Loucy (cell line): ENCODE data around the gene FGGY.

Experiments used
- CTCF ChIP-seq: fragments of 200-600 bp; sonication (generic); conservative IDR thresholded peaks from 2 replicates; pipeline ENCODE4 v1.5.1; 2014; ENCODE audit warnings: mild to moderate bottlenecking, antibody characterized with exemption, low read length
- EZH2phosphoT487 ChIP-seq: fragments of 200-600 bp; IDR thresholded peaks from 2 replicates; pipeline ENCODE4 v1.6.1; 2018; ENCODE audit warnings: antibody characterized with exemption, mild to moderate bottlenecking, moderate library complexity, borderline replicate concordance

GRCh38 chr1:59279645-59280044 is 17.2 kb upstream of the FGGY start:
- TF ChIP-seq CTCF = no peak
- no peak for TF ChIP-seq EZH2phosphoT487
